ENCODE measurements around the gene TRNAU1AP. TPM values are rescaled to one million over a fixed set of nuclear protein-coding genes. Genes with fewer than 3 reads are reported as not detected.

The TRNAU1AP gene
- total and polyA plus RNA-seq, 2 of the 13 experiments (the other 11 are each of a cell fraction or from before 2014, with no cell fraction given): 29.0 to 42.9 TPM

DNA sequence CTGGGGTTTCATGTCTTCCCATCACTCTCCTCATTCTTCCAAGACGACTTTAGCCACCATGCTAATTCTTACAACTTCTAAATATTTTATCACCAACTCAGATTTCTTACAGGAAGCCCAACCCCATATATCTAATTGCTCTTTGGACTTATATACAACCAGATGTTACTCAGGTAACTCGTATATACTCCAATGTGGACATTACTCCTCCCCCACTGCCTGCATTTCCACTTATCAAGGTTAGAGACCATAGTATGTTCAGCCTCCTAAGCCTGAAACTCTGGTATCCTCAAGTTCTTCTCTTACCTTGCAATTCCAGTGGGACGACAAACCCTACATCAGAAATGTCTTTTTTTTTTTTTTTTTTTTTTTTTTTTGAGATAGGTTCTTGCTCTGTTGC is 49.8 kb upstream of the TRNAU1AP start:
- WGBS (ENCODE audit: low lambda C conversion rate): 62% methylated on average over 3 of the region's 3 CpGs
- intact Hi-C loops (cut with micrococcal nuclease; ENCODE audit: unreplicated experiment): no loop called here

More for the DNA sequence above, 49.8 kb upstream of the TRNAU1AP start:
- Histone ChIP-seq H2AFZ (ENCODE audit: low read length) (no peak overlapping the region), H3K9me3 (ENCODE audit: low read length) (no peaks in the 10 kb centered on the region), H3K4me1 (ENCODE audit: insufficient read depth, low read length) (peaks cover 11% of the 10 kb centered on the region), H3K79me2 (ENCODE audit: insufficient read depth, low read length) (peaks cover 29% of the 10 kb centered on the region), H4K20me1 (ENCODE audit: insufficient read depth, low read length) (no peaks in the 10 kb centered on the region), H3K27ac (ENCODE audit: extremely low read length, insufficient read depth, low read length) (no peak overlapping the region), H3K4me2 (ENCODE audit: low read depth, low read length) (no peak overlapping the region), H3K4me3 (replicated peaks in 1 of 3; ENCODE audit: insufficient read depth in 1 of 3, low read depth in 2 of 3, low read length in 3 of 3) (no peak overlapping the region), H3K36me3 (replicated peaks in 1 of 2; ENCODE audit: control insufficient read depth in 1 of 2, insufficient read depth in 2 of 2, low read length in 2 of 2) (peaks cover under 1 to 16% of the 10 kb centered on the region in 2 experiments; a peak in 4 of 5 replicates), H3K27me3 (ENCODE audit: control insufficient read depth in 1 of 2, insufficient read depth in 2 of 2, low read length in 2 of 2) (no peaks in the 10 kb centered on the region; a peak in 1 of 5 replicates), H3K9ac (ENCODE audit: insufficient read depth, low read depth, low read length) (no peak overlapping the region)
- no peak for DNase-seq (ENCODE audit: low spot score)
- TF ChIP-seq MTA1 (CRISPR knock-in tag; IDR thresholded peaks at IDR 0.05; ENCODE audit: borderline replicate concordance) (no peak), GRHL1 (CRISPR knock-in tag; conservative IDR thresholded peaks at IDR 0.05) (no peak), SMAD1 (CRISPR knock-in tag; IDR thresholded peaks at IDR 0.05; ENCODE audit: borderline replicate concordance, low read depth) (no peak), ZNF577 (CRISPR knock-in tag; IDR thresholded peaks at IDR 0.05; ENCODE audit: borderline replicate concordance, low read depth) (no peak), JUNB (CRISPR knock-in tag; IDR thresholded peaks at IDR 0.05; ENCODE audit: borderline replicate concordance) (no peak), GATAD1 (CRISPR knock-in tag; IDR thresholded peaks at IDR 0.05) (no peak), PCBP2 (optimal IDR thresholded peaks at IDR 0.05; ENCODE audit: low read depth, low read length, poor library complexity, severe bottlenecking) (no peak), ZNF281 (CRISPR knock-in tag; IDR thresholded peaks at IDR 0.05; ENCODE audit: borderline replicate concordance) (no peak), SRSF1 (optimal IDR thresholded peaks at IDR 0.05; ENCODE audit: low read depth, low read length) (no peak)
- ChIA-PET POLR2A (no interaction called here), CTCF (ENCODE audit: low intra/inter-chr PET ratio, low total read pairs) (no interaction called here)
- in situ Hi-C loops (cut with HindIII; ENCODE audit: extremely low pct_ligation_motif_present, low pct_unique_long_range_greater_than_20kb): no loop called here
- BruUV-seq (replicated peaks): no TSS peak
- no peak for ATAC-seq
- no peak for FAIRE-seq
